ENCODE data around the gene CTCF.

DNA sequence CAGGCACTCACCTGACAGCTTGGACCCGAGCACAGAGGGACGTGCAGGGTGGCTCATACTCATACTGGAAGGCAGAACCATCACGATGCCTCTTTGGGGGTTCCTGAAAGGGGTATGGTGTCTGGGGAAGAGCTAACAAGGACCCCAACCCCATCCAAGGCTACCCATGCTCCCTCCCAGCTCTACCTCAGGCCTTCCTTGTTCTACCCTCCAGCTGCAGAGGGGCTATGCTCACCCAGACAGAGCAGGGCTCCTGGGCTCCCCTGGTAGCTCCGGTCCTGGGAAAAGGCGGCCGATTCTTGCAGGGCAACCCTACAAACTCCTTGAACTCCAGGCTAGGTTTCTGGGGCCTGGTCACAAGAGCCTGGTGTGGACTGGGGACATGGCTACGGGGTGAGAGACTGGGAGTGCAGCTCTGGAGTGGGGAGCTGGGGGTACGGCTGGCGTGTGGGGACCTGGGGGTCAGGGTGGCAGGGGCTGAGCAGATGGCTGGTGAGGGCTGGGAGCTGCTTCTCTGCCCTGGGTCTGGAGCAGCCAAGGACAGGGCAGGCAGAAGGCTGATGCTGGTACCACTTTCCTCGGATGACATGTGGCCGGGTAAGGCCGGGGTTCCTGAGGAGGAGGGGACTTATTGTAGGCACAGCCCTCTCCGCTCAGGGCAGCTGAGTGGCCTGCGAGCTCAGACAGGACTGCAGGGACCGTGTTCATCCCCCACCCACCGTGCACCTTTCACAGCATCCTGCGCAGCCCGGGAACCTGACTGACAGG lies 95.6 kb downstream of the CTCF start:
- TF ChIP-seq, protein P1, sequence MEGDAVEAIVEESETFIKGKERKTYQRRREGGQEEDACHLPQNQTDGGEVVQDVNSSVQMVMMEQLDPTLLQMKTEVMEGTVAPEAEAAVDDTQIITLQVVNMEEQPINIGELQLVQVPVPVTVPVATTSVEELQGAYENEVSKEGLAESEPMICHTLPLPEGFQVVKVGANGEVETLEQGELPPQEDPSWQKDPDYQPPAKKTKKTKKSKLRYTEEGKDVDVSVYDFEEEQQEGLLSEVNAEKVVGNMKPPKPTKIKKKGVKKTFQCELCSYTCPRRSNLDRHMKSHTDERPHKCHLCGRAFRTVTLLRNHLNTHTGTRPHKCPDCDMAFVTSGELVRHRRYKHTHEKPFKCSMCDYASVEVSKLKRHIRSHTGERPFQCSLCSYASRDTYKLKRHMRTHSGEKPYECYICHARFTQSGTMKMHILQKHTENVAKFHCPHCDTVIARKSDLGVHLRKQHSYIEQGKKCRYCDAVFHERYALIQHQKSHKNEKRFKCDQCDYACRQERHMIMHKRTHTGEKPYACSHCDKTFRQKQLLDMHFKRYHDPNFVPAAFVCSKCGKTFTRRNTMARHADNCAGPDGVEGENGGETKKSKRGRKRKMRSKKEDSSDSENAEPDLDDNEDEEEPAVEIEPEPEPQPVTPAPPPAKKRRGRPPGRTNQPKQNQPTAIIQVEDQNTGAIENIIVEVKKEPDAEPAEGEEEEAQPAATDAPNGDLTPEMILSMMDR (conservative IDR thresholded peaks at IDR 0.05 in 1 of 2, IDR thresholded peaks at IDR 0.05 in 1 of 2; ENCODE audit: low read depth in 1 of 2, low read length in 2 of 2): no peak
- TF ChIP-seq EZH2 (IDR thresholded peaks at IDR 0.05; ENCODE audit: low read length, missing control alignments): no peak
